Glutamatergic neuron (in vitro differentiated cells): ENCODE data around the gene NLRC3. TPM values are rescaled to one million over a fixed set of nuclear protein-coding genes. Genes with fewer than 3 reads are reported as not detected.

Source experiments
- DNase-seq: peaks from one replicate; pipeline ENCODE4 v3.0.0; 2022
- H3K27ac Mint-ChIP-seq: one replicate; pipeline ENCODE4 v1.8.0; 2020; ENCODE audit warnings: mild to moderate bottlenecking, mixed read lengths, inconsistent platforms; ENCODE audit not compliant: unreplicated experiment
- H3K27me3 Mint-ChIP-seq: one replicate; pipeline ENCODE4 v1.8.0; 2020; ENCODE audit warnings: mild to moderate bottlenecking, moderate library complexity, mixed read lengths, inconsistent platforms; ENCODE audit not compliant: unreplicated experiment
- H3K36me3 Mint-ChIP-seq: one replicate; pipeline ENCODE4 v1.8.0; 2020; ENCODE audit warnings: mild to moderate bottlenecking, mixed read lengths, inconsistent platforms; ENCODE audit not compliant: unreplicated experiment
- H3K4me1 Mint-ChIP-seq: one replicate; pipeline ENCODE4 v1.8.0; 2020; ENCODE audit warnings: mild to moderate bottlenecking, low read depth, mixed read lengths, inconsistent platforms; ENCODE audit not compliant: unreplicated experiment
- H3K4me3 Mint-ChIP-seq: one replicate; pipeline ENCODE4 v1.8.0; 2020; ENCODE audit warnings: mild to moderate bottlenecking, mixed read lengths, inconsistent platforms; ENCODE audit not compliant: unreplicated experiment
- H3K9me3 Mint-ChIP-seq: one replicate; pipeline ENCODE4 v1.8.0; 2020; ENCODE audit warnings: mild to moderate bottlenecking, moderate library complexity, mixed read lengths, inconsistent platforms; ENCODE audit not compliant: unreplicated experiment
- total RNA-seq: library from RNA; stranded (reverse); fragmentation: NEBNext Ultra II Directional; extraction: Animal tissue kit (Norgen Biotek cat#: 25700); gene quantifications from one replicate; pipeline ENCODE4 v1.2.1, GENCODE V29; 2021; ENCODE audit not compliant: unreplicated experiment
- TF ChIP-seq, protein P1 (sequence below): fragments of 200-600 bp; sonication (generic); IDR thresholded peaks from one replicate; pipeline ENCODE4 v1.5.0; 2021; ENCODE audit not compliant: partially characterized antibody, unreplicated experiment

Gene NLRC3
- total RNA-seq, 1 donor from 2014 or later, result not detected

GRCh38 chr16:3525951-3526350, 51.3 kb downstream of the NLRC3 start:
- peaks cover 14% of the 10 kb centered on the region for H3K36me3 Mint-ChIP-seq
- H3K4me3 Mint-ChIP-seq, result no peak overlapping the region

DNA sequence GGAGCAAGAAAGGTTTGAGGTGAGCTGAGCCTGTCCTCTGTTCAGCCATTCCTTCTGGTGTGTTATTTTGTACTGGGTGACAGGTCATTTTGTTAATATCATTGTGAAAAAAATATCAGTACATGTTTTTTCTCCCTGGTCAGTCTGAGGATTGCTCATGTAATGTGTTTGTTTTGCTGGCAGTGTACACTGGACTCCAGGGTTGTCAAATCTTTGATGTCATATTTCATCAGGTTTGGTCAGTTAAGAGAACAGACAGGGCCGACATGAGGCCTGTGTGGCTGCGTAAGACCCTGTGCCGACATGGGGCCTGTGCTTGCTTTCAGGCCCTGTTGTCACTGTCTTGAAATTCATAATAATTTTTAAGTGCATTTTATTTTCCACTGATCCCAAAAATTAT, 53.9 kb downstream of the NLRC3 start:
- Mint-ChIP-seq H3K36me3 (peaks cover 10% of the 10 kb centered on the region), H3K9me3 (peaks cover 2% of the 10 kb centered on the region), H3K4me1 (no peaks in the 10 kb centered on the region), H3K4me3 (no peak overlapping the region), H3K27me3 (peaks cover 2% of the 10 kb centered on the region), H3K27ac (no peak overlapping the region)
- no peak for DNase-seq
- TF ChIP-seq, protein P1, sequence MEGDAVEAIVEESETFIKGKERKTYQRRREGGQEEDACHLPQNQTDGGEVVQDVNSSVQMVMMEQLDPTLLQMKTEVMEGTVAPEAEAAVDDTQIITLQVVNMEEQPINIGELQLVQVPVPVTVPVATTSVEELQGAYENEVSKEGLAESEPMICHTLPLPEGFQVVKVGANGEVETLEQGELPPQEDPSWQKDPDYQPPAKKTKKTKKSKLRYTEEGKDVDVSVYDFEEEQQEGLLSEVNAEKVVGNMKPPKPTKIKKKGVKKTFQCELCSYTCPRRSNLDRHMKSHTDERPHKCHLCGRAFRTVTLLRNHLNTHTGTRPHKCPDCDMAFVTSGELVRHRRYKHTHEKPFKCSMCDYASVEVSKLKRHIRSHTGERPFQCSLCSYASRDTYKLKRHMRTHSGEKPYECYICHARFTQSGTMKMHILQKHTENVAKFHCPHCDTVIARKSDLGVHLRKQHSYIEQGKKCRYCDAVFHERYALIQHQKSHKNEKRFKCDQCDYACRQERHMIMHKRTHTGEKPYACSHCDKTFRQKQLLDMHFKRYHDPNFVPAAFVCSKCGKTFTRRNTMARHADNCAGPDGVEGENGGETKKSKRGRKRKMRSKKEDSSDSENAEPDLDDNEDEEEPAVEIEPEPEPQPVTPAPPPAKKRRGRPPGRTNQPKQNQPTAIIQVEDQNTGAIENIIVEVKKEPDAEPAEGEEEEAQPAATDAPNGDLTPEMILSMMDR, result no peak

More at GRCh38 chr16:3525951-3526350, 51.3 kb downstream of the NLRC3 start:
- H3K27ac Mint-ChIP-seq, result no peak overlapping the region
- DNase-seq, result no peak
- H3K9me3 Mint-ChIP-seq, result peaks cover 2% of the 10 kb centered on the region
- H3K27me3 Mint-ChIP-seq, result peaks cover 2% of the 10 kb centered on the region
- H3K4me1 Mint-ChIP-seq, result no peaks in the 10 kb centered on the region
- TF ChIP-seq, protein P1, result no peak

DNA sequence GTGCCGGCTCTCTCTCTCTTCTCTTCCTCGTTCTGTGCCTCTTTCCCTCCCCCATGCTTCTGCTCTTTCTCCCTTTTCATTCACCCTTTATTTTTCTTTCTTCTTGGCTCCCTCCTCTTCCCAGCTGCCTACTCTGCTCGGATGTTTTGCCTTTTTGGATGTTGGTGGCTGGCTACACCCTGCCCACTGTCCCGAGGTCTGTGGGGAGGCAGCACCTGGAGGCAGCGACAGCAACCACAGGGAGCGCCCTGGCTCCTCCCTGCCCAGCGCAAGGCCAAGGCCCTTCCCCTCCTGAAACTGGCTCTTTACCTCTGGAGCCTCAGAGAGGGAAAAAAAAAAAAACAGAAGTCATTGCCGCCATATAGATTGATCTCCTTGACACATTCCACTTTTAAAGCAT, 56.4 kb downstream of the NLRC3 start:
- TF ChIP-seq, protein P1, result no peak
- Mint-ChIP-seq H3K9me3 (no peaks in the 10 kb centered on the region), H3K4me3 (no peak overlapping the region), H3K4me1 (no peaks in the 10 kb centered on the region), H3K27ac (no peak overlapping the region), H3K27me3 (peaks cover 2% of the 10 kb centered on the region), H3K36me3 (no peaks in the 10 kb centered on the region)
- DNase-seq, result no peak

DNA sequence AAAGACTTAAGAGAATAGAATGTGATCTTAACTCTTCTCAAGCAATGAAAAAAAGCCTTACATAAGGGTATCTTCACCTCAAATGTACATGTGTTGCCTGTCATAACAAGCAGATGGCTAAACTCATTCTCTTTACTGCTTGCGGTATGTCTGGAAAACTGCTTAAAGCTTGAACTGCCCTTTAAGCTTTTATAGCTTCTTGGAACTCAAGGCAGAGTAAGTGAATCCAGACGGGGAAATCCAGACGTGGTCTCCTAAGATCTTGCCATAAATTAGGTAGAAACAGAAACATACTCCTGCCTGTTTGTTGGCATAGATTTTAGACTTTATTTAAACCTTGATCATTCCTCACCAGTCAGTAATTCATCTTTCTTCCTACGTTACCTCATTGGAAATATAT, 56.8 kb downstream of the NLRC3 start:
- no peaks in the 10 kb centered on the region for H3K36me3 Mint-ChIP-seq
- H3K4me3 Mint-ChIP-seq, result no peak overlapping the region
- H3K27ac Mint-ChIP-seq, result no peak overlapping the region
- no peaks in the 10 kb centered on the region for H3K9me3 Mint-ChIP-seq
- no peak for DNase-seq
- no peaks in the 10 kb centered on the region for H3K4me1 Mint-ChIP-seq
- TF ChIP-seq, protein P1, result no peak
- H3K27me3 Mint-ChIP-seq, result peaks cover 2% of the 10 kb centered on the region

GRCh38 chr16:3519581-3519980, 57.6 kb downstream of the NLRC3 start:
- Mint-ChIP-seq H3K9me3 (no peaks in the 10 kb centered on the region), H3K27ac (no peak overlapping the region), H3K36me3 (no peaks in the 10 kb centered on the region), H3K27me3 (no peaks in the 10 kb centered on the region), H3K4me3 (no peak overlapping the region), H3K4me1 (no peaks in the 10 kb centered on the region)
- TF ChIP-seq, protein P1, result no peak
- DNase-seq, result no peak
